ENCODE data around the gene RAX2. TPM values are rescaled to one million over a fixed set of nuclear protein-coding genes. Genes with fewer than 3 reads are reported as not detected.

RAX2 gene
- polyA plus RNA-seq, 1 of the 3 experiments (the other 2 are of a cell fraction) = not detected

DNA sequence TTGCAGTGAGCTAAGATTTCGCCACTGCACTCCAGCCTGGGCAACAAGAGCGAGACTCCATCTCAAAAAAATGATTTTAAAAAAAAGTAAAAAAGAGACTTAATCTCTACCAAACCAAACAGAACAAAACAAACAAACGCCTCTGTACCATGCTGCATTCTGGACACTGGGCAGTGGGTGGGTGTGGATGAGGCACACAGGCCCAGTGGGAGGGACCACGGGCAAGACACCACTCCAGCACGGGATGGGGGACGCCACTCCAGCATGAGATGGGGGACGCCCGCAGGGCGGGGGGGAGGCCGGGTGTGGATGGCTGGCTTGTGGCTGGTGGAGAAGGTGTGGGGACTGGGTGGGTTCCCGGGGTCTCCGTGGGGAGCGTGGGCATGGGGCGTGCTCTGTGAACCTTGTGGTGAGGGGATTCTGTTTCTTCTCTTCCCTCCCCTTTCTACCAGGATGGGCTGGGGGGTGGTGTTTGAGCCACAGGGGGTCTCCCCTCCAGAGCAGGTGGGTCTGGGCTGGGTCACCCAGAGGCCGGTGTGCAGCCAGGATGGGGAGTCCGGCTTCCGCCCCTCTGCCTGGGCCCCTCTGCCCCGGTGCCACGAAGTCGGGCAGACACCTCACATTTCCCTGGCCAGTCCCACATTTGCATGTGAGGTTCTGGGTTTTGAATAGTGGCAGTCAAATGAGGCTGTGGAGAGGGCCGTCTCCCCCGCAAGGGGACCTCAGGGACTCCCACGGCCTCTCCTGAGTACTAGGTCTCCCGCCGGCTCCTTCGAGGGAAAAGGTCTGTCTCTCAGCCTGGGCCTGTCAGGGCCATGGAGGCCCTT, 38.1 kb upstream of the RAX2 start:
- Histone ChIP-seq H3F3A (replicated peaks; ENCODE audit: insufficient read depth) (peaks cover 7% of the 10 kb centered on the region), H3K79me2 (ENCODE audit: insufficient read depth) (no peaks in the 10 kb centered on the region), H3K27me3 (ENCODE audit: insufficient read depth) (no peaks in the 10 kb centered on the region), H3K9ac (no peak overlapping the region), H3K9me2 (no peaks in the 10 kb centered on the region), H2AFZ (ENCODE audit: low read depth) (no peak overlapping the region), H4K20me1 (ENCODE audit: insufficient read depth) (no peaks in the 10 kb centered on the region), H3K4me1 (ENCODE audit: control insufficient read depth in 1 of 2, insufficient read depth in 2 of 2, low read depth in 1 of 2, low read length in 1 of 2) (no peaks in the 10 kb centered on the region), H3K4me3 (ENCODE audit: low read depth in 2 of 2, low read length in 1 of 2) (no peak overlapping the region), H3K27ac (ENCODE audit: low read depth in 2 of 2, low read length in 1 of 2) (no peak overlapping the region), H3K4me2 (no peak overlapping the region), H3K9me3 (no peaks in the 10 kb centered on the region), H3K36me3 (replicated peaks in 1 of 2; ENCODE audit: control insufficient read depth in 1 of 2, insufficient read depth in 2 of 2, low read length in 1 of 2) (no peaks in the 10 kb centered on the region)
- WGBS (ENCODE audit: low lambda C conversion rate) = 67% methylated on average over 10 of the region's 26 CpGs
- ChIA-PET CTCF (no interaction called here), POLR2A (no interaction called here)
- no peak for DNase-seq
- TF ChIP-seq RFX5 (IDR thresholded peaks at IDR 0.05; ENCODE audit: low read length) = no peak
- TF ChIP-seq SMC3 (IDR thresholded peaks at IDR 0.05; ENCODE audit: low read depth, low read length) = no peak
- TF ChIP-seq, protein P1, sequence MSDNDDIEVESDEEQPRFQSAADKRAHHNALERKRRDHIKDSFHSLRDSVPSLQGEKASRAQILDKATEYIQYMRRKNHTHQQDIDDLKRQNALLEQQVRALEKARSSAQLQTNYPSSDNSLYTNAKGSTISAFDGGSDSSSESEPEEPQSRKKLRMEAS (IDR thresholded peaks at IDR 0.05; ENCODE audit: low read depth) = no peak
- TF ChIP-seq, protein P2, sequence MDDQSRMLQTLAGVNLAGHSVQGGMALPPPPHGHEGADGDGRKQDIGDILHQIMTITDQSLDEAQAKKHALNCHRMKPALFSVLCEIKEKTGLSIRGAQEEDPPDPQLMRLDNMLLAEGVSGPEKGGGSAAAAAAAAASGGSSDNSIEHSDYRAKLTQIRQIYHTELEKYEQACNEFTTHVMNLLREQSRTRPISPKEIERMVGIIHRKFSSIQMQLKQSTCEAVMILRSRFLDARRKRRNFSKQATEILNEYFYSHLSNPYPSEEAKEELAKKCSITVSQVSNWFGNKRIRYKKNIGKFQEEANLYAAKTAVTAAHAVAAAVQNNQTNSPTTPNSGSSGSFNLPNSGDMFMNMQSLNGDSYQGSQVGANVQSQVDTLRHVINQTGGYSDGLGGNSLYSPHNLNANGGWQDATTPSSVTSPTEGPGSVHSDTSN (IDR thresholded peaks at IDR 0.05) = no peak
- TF ChIP-seq MXI1 (IDR thresholded peaks at IDR 0.05; ENCODE audit: low read depth, low read length) = no peak
- no peak for TF ChIP-seq TCF12 (IDR thresholded peaks at IDR 0.05)
- no peak for TF ChIP-seq POLR2AphosphoS5 (IDR thresholded peaks at IDR 0.05; ENCODE audit: low read depth, low read length)
- TF ChIP-seq, protein P3, sequence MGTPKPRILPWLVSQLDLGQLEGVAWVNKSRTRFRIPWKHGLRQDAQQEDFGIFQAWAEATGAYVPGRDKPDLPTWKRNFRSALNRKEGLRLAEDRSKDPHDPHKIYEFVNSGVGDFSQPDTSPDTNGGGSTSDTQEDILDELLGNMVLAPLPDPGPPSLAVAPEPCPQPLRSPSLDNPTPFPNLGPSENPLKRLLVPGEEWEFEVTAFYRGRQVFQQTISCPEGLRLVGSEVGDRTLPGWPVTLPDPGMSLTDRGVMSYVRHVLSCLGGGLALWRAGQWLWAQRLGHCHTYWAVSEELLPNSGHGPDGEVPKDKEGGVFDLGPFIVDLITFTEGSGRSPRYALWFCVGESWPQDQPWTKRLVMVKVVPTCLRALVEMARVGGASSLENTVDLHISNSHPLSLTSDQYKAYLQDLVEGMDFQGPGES (IDR thresholded peaks at IDR 0.05; ENCODE audit: low read depth, low read length) = no peak

DNA sequence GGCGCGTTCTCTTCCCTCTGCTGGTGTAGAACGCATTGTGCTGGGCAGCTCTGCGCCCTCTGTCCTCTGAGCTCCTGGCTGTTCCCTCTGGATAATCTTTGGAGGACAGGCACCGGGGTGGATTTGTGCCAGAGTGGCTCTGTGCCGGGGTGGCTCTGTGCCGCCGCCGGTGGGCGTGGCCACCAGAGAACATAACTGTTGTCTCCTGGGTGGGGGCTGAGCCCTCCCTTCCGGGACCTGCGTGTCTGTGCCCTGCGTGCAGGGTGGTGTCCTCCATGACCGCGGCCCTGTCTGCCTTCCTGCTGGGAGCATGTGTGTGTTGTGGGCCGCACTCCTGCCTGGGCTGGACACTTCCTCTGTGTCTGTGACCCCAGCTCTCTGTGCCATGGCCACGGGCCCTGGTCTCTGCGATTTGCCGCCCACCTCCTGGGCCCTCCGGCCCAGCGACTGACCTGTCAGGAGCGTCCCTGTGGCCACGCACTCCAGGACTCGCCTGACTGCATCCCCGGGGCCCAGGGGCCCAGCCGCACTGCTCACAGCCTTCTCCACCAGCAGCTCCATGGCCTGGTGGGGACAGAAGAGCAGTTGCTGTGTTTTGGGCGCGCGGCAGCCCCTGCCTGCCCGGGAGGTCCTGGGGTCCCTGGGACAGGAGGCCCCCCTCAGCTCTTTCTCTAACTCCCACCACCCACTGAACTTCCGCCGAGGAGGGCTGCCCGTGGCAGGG, 36.6 kb upstream of the RAX2 start:
- CTCF ChIA-PET = interaction anchor here (1.4 kb wide), 2 partner anchors 13 to 25 kb away, joined by 4 to 6 read pairs; no protein-coding TSS in a partner anchor
- H3K4me1 ChIP-seq (ENCODE audit: control insufficient read depth in 1 of 2, insufficient read depth in 2 of 2, low read depth in 1 of 2, low read length in 1 of 2) = no peaks in the 10 kb centered on the region

More for the DNA sequence above, 36.6 kb upstream of the RAX2 start:
- Histone ChIP-seq H3K27ac (ENCODE audit: low read depth in 2 of 2, low read length in 1 of 2) (no peak overlapping the region), H3K79me2 (ENCODE audit: insufficient read depth) (no peaks in the 10 kb centered on the region), H3K9ac (no peak overlapping the region), H3K27me3 (ENCODE audit: insufficient read depth) (no peaks in the 10 kb centered on the region), H3K9me3 (no peaks in the 10 kb centered on the region), H4K20me1 (ENCODE audit: insufficient read depth) (no peaks in the 10 kb centered on the region), H2AFZ (ENCODE audit: low read depth) (no peak overlapping the region), H3K9me2 (no peaks in the 10 kb centered on the region), H3K4me2 (no peak overlapping the region), H3K4me3 (ENCODE audit: low read depth in 2 of 2, low read length in 1 of 2) (no peak overlapping the region), H3F3A (replicated peaks; ENCODE audit: insufficient read depth) (peaks cover 7% of the 10 kb centered on the region), H3K36me3 (replicated peaks in 1 of 2; ENCODE audit: control insufficient read depth in 1 of 2, insufficient read depth in 2 of 2, low read length in 1 of 2) (no peaks in the 10 kb centered on the region)
- TF ChIP-seq, protein P4, sequence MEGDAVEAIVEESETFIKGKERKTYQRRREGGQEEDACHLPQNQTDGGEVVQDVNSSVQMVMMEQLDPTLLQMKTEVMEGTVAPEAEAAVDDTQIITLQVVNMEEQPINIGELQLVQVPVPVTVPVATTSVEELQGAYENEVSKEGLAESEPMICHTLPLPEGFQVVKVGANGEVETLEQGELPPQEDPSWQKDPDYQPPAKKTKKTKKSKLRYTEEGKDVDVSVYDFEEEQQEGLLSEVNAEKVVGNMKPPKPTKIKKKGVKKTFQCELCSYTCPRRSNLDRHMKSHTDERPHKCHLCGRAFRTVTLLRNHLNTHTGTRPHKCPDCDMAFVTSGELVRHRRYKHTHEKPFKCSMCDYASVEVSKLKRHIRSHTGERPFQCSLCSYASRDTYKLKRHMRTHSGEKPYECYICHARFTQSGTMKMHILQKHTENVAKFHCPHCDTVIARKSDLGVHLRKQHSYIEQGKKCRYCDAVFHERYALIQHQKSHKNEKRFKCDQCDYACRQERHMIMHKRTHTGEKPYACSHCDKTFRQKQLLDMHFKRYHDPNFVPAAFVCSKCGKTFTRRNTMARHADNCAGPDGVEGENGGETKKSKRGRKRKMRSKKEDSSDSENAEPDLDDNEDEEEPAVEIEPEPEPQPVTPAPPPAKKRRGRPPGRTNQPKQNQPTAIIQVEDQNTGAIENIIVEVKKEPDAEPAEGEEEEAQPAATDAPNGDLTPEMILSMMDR (IDR thresholded peaks at IDR 0.05) = no peak
- TF ChIP-seq NRF1 (IDR thresholded peaks at IDR 0.05; ENCODE audit: low read depth, low read length) = no peak
- TF ChIP-seq MEF2A (IDR thresholded peaks at IDR 0.05; ENCODE audit: borderline replicate concordance, low read depth) = no peak
- TF ChIP-seq FOSL2 (IDR thresholded peaks at IDR 0.05; ENCODE audit: borderline replicate concordance, low read depth) = no peak
- TF ChIP-seq EP300 (IDR thresholded peaks at IDR 0.05; ENCODE audit: borderline replicate concordance in 1 of 2, low read depth in 1 of 2, low read length in 1 of 2) = no peak
- no peak for TF ChIP-seq GATA2 (CRISPR knock-in tag; IDR thresholded peaks at IDR 0.05)
- no peak for TF ChIP-seq CHD2 (IDR thresholded peaks at IDR 0.05; ENCODE audit: low read length, partially characterized antibody)
- no peak for TF ChIP-seq TAF1 (IDR thresholded peaks at IDR 0.05; ENCODE audit: borderline replicate concordance, low read depth, low read length)
- no peak for DNase-seq
- POLR2A ChIA-PET = no interaction called here
- WGBS (ENCODE audit: low lambda C conversion rate) = 83% methylated on average over 20 of the region's 33 CpGs
